GM23338 (cell line): Measurements from ENCODE around the gene SLC38A10. TPM values are rescaled to one million over a fixed set of nuclear protein-coding genes. Genes with fewer than 3 reads are reported as not detected.

Source experiments
- ATAC-seq: fragments of 200-7000 bp; cut with Tn5 transposase; 3 replicates; pipeline ENCODE4 v1.9.1; 2020
- DNase-seq: peaks from one replicate; pipeline ENCODE4 v3.0.0-alpha.2; 2015; ENCODE audit warnings: low spot score
- H2AFZ ChIP-seq: fragments of 200-600 bp; sonication (generic); 2 replicates; pipeline ENCODE4 v1.8.0; 2016; ENCODE audit warnings: antibody characterized with exemption, mild to moderate bottlenecking, moderate library complexity
- H3F3A ChIP-seq: fragments of 200-600 bp; sonication (generic); replicated peaks from 2 replicates; pipeline ENCODE4 v1.8.0; 2017; ENCODE audit warnings: antibody characterized with exemption, mixed run types, low read depth
- H3K27ac ChIP-seq: fragments of 200-600 bp; sonication (generic); 2 replicates; pipeline ENCODE4 v1.6.1; 2016; ENCODE audit warnings: low read depth
- H3K27me3 ChIP-seq: fragments of 200-600 bp; sonication (generic); 2 replicates; pipeline ENCODE4 v1.8.0; 2016; ENCODE audit warnings: mild to moderate bottlenecking, mixed run types, moderate library complexity; ENCODE audit not compliant: insufficient read depth
- H3K36me3 ChIP-seq: fragments of 200-600 bp; sonication (generic); 2 replicates; pipeline ENCODE4 v1.8.0; 2016; ENCODE audit warnings: mild to moderate bottlenecking; ENCODE audit not compliant: insufficient read depth
- H3K4me1 ChIP-seq: fragments of 200-600 bp; sonication (generic); 2 replicates; pipeline ENCODE4 v1.8.0; 2016; ENCODE audit warnings: mild to moderate bottlenecking, moderate library complexity; ENCODE audit not compliant: insufficient read depth
- H3K4me2 ChIP-seq: fragments of 200-600 bp; sonication (generic); 2 replicates; pipeline ENCODE4 v1.7.1; 2017; ENCODE audit warnings: mixed run types
- H3K4me3 ChIP-seq: fragments of 200-600 bp; sonication (generic); 2 replicates; pipeline ENCODE4 v1.6.1; 2016; ENCODE audit warnings: mixed run types
- H3K79me2 ChIP-seq: fragments of 200-600 bp; sonication (generic); replicated peaks from 2 replicates; pipeline ENCODE4 v1.8.0; 2017; ENCODE audit warnings: mild to moderate bottlenecking; ENCODE audit not compliant: insufficient read depth
- H3K9me2 ChIP-seq: fragments of 200-600 bp; sonication (generic); 2 replicates; pipeline ENCODE4 v1.8.0; 2017; ENCODE audit not compliant: insufficient read depth
- H4K20me1 ChIP-seq: fragments of 200-600 bp; sonication (generic); replicated peaks from 2 replicates; pipeline ENCODE4 v1.8.0; 2017; ENCODE audit warnings: mild to moderate bottlenecking; ENCODE audit not compliant: insufficient read depth
- H3K27ac Mint-ChIP-seq: 2 replicates; pipeline ENCODE4 v1.8.0; 2020; ENCODE audit warnings: inconsistent platforms, mild to moderate bottlenecking, moderate library complexity, mixed read lengths
- H3K27me3 Mint-ChIP-seq: 3 replicates; pipeline ENCODE4 v1.8.0; 2022; ENCODE audit warnings: low read depth, mild to moderate bottlenecking, moderate library complexity, mixed read lengths, inconsistent platforms; ENCODE audit not compliant: insufficient read depth, poor library complexity
- H3K36me3 Mint-ChIP-seq: 3 replicates; pipeline ENCODE4 v1.8.0; 2021; ENCODE audit warnings: low read depth, mild to moderate bottlenecking, inconsistent platforms, moderate library complexity, mixed read lengths
- H3K4me1 Mint-ChIP-seq: 3 replicates; pipeline ENCODE4 v1.8.0; 2020; ENCODE audit warnings: mild to moderate bottlenecking, inconsistent platforms, mixed read lengths
- H3K4me3 Mint-ChIP-seq: 3 replicates; pipeline ENCODE4 v1.8.0; 2021; ENCODE audit warnings: moderate library complexity, mild to moderate bottlenecking, inconsistent platforms, mixed read lengths
- H3K9me3 Mint-ChIP-seq: 3 replicates; pipeline ENCODE4 v1.8.0; 2020; ENCODE audit warnings: moderate library complexity, mild to moderate bottlenecking, inconsistent platforms, mixed read lengths
- CREB1 ChIP-seq: fragments of 250-450 bp; sonication (Bioruptor Pico); IDR thresholded peaks from 2 replicates; pipeline ENCODE4 v1.5.0; 2020; ENCODE audit warnings: low read depth, mild to moderate bottlenecking, moderate library complexity
- EZH2 ChIP-seq: fragments of 200-600 bp; sonication (generic); IDR thresholded peaks from one replicate; pipeline ENCODE4 v1.8.0; 2017; ENCODE audit warnings: antibody characterized with exemption, mild to moderate bottlenecking, low read depth; ENCODE audit not compliant: unreplicated experiment
- EZH2phosphoT487 ChIP-seq: fragments of 200-600 bp; sonication (generic); IDR thresholded peaks from one replicate; pipeline ENCODE4 v1.8.1; 2018; ENCODE audit warnings: antibody characterized with exemption; ENCODE audit not compliant: unreplicated experiment
- JUNB ChIP-seq: IDR thresholded peaks from one replicate; pipeline ENCODE4 v1.6.1; 2016; ENCODE audit warnings: antibody characterized with exemption; ENCODE audit not compliant: unreplicated experiment
- NANOG ChIP-seq: IDR thresholded peaks from 2 replicates; pipeline ENCODE4 v1.6.1; 2016; ENCODE audit warnings: antibody characterized with exemption, borderline replicate concordance
- POLR2AphosphoS5 ChIP-seq: IDR thresholded peaks from 2 replicates; pipeline ENCODE4 v1.6.1; 2016; ENCODE audit warnings: antibody characterized with exemption, low read depth
- STAT1 ChIP-seq: IDR thresholded peaks from one replicate; pipeline ENCODE4 v1.6.1; 2016; ENCODE audit warnings: antibody characterized with exemption; ENCODE audit not compliant: unreplicated experiment
- ZNF114 ChIP-seq: fragments of 250-450 bp; sonication (Bioruptor Pico); IDR thresholded peaks from 2 replicates; pipeline ENCODE4 v1.5.0; 2020; ENCODE audit warnings: mild to moderate bottlenecking, moderate library complexity
- ZNF331 ChIP-seq: fragments of 250-450 bp; sonication (Bioruptor Pico); IDR thresholded peaks from 2 replicates; pipeline ENCODE4 v1.5.0; 2020; ENCODE audit warnings: low read depth, mild to moderate bottlenecking, moderate library complexity
- polyA plus RNA-seq: library from polyadenylated mRNA; unstranded; fragments of >200 nt; fragmentation: Nextera tagmentation; extraction: Ambion mirVana; gene quantifications from 2 replicates; pipeline ENCODE4 v1.2.1, GENCODE V29; 2016
- total RNA-seq: library from RNA; depleted of rRNA; stranded (reverse); fragments of >200 nt; shearing (Covaris generic); gene quantifications from 2 replicates; pipeline ENCODE4 v1.2.3, GENCODE V29; 2014
- TF ChIP-seq, protein P1 (sequence below), 2 experiments: fragments of 200-600 bp in 1 of 2; sonication (generic) in 1 of 2; conservative IDR thresholded peaks; 2 replicates each; pipeline versions ENCODE4 v1.5.1 to v1.6.1; 2016 to 2017; ENCODE audit warnings: antibody characterized with exemption in 2 of 2, low read depth in 2 of 2, mild to moderate bottlenecking in 2 of 2, moderate library complexity in 1 of 2
- TF ChIP-seq, protein P2 (sequence below): IDR thresholded peaks from 2 replicates; pipeline ENCODE4 v1.6.1; 2016; ENCODE audit warnings: antibody characterized with exemption
- TF ChIP-seq, protein P3 (sequence below): IDR thresholded peaks from one replicate; pipeline ENCODE4 v1.6.1; 2018; ENCODE audit warnings: antibody characterized with exemption; ENCODE audit not compliant: unreplicated experiment
- TF ChIP-seq, protein P4 (sequence below): fragments of 250-450 bp; sonication (Bioruptor Pico); IDR thresholded peaks from 2 replicates; pipeline ENCODE4 v1.5.0; 2020; ENCODE audit warnings: mild to moderate bottlenecking, moderate library complexity

SLC38A10 gene
- total and polyA plus RNA-seq, 2 experiments from 2014 or later, result 17.1 to 55.8 TPM

DNA sequence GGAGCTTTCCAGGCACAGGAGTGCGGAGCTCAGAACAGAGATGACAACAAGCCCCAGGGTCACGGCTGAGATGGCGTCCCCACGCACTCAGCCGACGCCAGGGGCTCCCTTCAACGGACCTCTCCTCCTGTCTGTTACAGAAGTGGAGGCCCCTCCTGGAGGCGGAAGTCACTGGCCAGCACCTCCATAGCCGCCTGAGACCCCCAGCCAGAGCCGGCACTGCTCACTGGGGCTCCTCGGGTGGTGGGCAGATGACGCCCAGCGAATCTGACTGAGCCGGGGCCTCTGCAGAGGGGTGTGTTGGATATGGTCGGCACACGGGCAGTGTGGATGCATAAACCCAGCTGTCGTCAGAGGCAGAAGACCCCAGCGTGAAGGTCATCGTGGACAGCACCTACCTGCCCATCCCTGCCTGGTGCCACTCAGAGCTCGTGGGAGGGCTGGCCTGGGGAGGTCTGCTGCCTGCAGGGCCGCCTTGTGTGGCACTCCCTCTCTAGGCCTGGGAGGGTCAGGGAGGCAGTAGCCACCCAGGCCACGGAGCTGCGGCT lies 36.0 kb downstream of the SLC38A10 start:
- Mint-ChIP-seq H3K27ac (no peak overlapping the region), H3K36me3 (no peaks in the 10 kb centered on the region), H3K4me3 (no peak overlapping the region), H3K27me3 (peaks cover 8% of the 10 kb centered on the region), H3K4me1 (peaks cover 6% of the 10 kb centered on the region), H3K9me3 (no peaks in the 10 kb centered on the region)
- no peak for ATAC-seq
- Histone ChIP-seq H2AFZ (no peak overlapping the region), H3K9me2 (no peaks in the 10 kb centered on the region), H3K36me3 (no peaks in the 10 kb centered on the region), H3K27ac (no peak overlapping the region), H3K79me2 (no peaks in the 10 kb centered on the region), H3F3A (peaks cover 1% of the 10 kb centered on the region; the same call in 1 of the 2 replicates), H3K4me3 (no peak overlapping the region), H4K20me1 (no peaks in the 10 kb centered on the region; the same call in 1 of the 2 replicates), H3K27me3 (no peaks in the 10 kb centered on the region), H3K4me1 (peaks cover 3% of the 10 kb centered on the region; the same call in 1 of the 2 replicates), H3K4me2 (no peak overlapping the region)
- no peak for TF ChIP-seq EZH2
- TF ChIP-seq, protein P1, sequence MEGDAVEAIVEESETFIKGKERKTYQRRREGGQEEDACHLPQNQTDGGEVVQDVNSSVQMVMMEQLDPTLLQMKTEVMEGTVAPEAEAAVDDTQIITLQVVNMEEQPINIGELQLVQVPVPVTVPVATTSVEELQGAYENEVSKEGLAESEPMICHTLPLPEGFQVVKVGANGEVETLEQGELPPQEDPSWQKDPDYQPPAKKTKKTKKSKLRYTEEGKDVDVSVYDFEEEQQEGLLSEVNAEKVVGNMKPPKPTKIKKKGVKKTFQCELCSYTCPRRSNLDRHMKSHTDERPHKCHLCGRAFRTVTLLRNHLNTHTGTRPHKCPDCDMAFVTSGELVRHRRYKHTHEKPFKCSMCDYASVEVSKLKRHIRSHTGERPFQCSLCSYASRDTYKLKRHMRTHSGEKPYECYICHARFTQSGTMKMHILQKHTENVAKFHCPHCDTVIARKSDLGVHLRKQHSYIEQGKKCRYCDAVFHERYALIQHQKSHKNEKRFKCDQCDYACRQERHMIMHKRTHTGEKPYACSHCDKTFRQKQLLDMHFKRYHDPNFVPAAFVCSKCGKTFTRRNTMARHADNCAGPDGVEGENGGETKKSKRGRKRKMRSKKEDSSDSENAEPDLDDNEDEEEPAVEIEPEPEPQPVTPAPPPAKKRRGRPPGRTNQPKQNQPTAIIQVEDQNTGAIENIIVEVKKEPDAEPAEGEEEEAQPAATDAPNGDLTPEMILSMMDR (conservative IDR thresholded peaks at IDR 0.05; ENCODE audit: low read depth in 2 of 2), result no peak
- TF ChIP-seq, protein P2, sequence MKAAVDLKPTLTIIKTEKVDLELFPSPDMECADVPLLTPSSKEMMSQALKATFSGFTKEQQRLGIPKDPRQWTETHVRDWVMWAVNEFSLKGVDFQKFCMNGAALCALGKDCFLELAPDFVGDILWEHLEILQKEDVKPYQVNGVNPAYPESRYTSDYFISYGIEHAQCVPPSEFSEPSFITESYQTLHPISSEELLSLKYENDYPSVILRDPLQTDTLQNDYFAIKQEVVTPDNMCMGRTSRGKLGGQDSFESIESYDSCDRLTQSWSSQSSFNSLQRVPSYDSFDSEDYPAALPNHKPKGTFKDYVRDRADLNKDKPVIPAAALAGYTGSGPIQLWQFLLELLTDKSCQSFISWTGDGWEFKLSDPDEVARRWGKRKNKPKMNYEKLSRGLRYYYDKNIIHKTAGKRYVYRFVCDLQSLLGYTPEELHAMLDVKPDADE, result no peak
- TF ChIP-seq EZH2phosphoT487, result no peak
- TF ChIP-seq, protein P3, sequence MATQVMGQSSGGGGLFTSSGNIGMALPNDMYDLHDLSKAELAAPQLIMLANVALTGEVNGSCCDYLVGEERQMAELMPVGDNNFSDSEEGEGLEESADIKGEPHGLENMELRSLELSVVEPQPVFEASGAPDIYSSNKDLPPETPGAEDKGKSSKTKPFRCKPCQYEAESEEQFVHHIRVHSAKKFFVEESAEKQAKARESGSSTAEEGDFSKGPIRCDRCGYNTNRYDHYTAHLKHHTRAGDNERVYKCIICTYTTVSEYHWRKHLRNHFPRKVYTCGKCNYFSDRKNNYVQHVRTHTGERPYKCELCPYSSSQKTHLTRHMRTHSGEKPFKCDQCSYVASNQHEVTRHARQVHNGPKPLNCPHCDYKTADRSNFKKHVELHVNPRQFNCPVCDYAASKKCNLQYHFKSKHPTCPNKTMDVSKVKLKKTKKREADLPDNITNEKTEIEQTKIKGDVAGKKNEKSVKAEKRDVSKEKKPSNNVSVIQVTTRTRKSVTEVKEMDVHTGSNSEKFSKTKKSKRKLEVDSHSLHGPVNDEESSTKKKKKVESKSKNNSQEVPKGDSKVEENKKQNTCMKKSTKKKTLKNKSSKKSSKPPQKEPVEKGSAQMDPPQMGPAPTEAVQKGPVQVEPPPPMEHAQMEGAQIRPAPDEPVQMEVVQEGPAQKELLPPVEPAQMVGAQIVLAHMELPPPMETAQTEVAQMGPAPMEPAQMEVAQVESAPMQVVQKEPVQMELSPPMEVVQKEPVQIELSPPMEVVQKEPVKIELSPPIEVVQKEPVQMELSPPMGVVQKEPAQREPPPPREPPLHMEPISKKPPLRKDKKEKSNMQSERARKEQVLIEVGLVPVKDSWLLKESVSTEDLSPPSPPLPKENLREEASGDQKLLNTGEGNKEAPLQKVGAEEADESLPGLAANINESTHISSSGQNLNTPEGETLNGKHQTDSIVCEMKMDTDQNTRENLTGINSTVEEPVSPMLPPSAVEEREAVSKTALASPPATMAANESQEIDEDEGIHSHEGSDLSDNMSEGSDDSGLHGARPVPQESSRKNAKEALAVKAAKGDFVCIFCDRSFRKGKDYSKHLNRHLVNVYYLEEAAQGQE, result no peak
- TF ChIP-seq STAT1, result no peak
- TF ChIP-seq NANOG, result no peak
- no peak for TF ChIP-seq ZNF114 (CRISPR knock-in tag)
- TF ChIP-seq, protein P4, sequence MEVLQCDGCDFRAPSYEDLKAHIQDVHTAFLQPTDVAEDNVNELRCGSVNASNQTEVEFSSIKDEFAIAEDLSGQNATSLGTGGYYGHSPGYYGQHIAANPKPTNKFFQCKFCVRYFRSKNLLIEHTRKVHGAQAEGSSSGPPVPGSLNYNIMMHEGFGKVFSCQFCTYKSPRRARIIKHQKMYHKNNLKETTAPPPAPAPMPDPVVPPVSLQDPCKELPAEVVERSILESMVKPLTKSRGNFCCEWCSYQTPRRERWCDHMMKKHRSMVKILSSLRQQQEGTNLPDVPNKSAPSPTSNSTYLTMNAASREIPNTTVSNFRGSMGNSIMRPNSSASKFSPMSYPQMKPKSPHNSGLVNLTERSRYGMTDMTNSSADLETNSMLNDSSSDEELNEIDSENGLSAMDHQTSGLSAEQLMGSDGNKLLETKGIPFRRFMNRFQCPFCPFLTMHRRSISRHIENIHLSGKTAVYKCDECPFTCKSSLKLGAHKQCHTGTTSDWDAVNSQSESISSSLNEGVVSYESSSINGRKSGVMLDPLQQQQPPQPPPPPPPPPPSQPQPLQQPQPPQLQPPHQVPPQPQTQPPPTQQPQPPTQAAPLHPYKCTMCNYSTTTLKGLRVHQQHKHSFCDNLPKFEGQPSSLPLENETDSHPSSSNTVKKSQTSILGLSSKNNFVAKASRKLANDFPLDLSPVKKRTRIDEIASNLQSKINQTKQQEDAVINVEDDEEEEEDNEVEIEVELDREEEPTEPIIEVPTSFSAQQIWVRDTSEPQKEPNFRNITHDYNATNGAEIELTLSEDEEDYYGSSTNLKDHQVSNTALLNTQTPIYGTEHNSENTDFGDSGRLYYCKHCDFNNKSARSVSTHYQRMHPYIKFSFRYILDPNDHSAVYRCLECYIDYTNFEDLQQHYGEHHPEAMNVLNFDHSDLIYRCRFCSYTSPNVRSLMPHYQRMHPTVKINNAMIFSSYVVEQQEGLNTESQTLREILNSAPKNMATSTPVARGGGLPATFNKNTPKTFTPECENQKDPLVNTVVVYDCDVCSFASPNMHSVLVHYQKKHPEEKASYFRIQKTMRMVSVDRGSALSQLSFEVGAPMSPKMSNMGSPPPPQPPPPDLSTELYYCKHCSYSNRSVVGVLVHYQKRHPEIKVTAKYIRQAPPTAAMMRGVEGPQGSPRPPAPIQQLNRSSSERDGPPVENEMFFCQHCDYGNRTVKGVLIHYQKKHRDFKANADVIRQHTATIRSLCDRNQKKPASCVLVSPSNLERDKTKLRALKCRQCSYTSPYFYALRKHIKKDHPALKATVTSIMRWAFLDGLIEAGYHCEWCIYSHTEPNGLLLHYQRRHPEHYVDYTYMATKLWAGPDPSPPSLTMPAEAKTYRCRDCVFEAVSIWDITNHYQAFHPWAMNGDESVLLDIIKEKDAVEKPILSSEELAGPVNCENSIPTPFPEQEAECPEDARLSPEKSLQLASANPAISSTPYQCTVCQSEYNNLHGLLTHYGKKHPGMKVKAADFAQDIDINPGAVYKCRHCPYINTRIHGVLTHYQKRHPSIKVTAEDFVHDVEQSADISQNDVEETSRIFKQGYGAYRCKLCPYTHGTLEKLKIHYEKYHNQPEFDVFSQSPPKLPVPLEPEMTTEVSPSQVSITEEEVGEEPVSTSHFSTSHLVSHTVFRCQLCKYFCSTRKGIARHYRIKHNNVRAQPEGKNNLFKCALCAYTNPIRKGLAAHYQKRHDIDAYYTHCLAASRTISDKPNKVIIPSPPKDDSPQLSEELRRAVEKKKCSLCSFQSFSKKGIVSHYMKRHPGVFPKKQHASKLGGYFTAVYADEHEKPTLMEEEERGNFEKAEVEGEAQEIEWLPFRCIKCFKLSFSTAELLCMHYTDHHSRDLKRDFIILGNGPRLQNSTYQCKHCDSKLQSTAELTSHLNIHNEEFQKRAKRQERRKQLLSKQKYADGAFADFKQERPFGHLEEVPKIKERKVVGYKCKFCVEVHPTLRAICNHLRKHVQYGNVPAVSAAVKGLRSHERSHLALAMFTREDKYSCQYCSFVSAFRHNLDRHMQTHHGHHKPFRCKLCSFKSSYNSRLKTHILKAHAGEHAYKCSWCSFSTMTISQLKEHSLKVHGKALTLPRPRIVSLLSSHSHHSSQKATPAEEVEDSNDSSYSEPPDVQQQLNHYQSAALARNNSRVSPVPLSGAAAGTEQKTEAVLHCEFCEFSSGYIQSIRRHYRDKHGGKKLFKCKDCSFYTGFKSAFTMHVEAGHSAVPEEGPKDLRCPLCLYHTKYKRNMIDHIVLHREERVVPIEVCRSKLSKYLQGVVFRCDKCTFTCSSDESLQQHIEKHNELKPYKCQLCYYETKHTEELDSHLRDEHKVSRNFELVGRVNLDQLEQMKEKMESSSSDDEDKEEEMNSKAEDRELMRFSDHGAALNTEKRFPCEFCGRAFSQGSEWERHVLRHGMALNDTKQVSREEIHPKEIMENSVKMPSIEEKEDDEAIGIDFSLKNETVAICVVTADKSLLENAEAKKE (CRISPR knock-in tag), result no peak
- no peak for TF ChIP-seq CREB1 (CRISPR knock-in tag)
- no peak for TF ChIP-seq ZNF331 (CRISPR knock-in tag)
- no peak for TF ChIP-seq POLR2AphosphoS5
- no peak for TF ChIP-seq JUNB
- no peak for DNase-seq
